HG03175 (cell line): Measurements from ENCODE around the gene WWC2.

ENCODE experiments used
- ATAC-seq: cut with Tn5 transposase; IDR thresholded peaks from one replicate; pipeline ENCODE4 v1.9.1; 2021; ENCODE audit warnings: mild to moderate bottlenecking, moderate library complexity; ENCODE audit not compliant: unreplicated experiment

Gene WWC2

DNA sequence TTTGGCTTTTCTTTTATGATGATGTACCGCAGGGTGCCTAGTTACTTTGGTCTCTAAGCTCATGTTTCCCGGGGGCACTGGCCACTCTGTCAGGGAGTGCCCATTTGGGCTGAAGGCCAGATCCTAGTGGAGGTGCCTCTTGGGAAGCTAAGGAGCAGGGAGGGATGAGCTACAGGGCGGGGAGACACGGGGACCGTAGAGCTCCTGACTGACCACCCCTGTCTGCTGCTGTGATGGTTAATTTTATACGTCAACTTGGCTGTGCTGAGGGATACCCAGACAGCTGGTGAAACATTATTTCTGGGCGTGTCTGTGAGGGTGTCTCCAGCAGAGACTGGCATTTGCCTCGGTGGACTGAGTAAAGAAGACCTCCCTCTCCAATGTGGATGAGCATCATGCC lies 248.1 kb downstream of the WWC2 start:
- no peak for ATAC-seq

DNA sequence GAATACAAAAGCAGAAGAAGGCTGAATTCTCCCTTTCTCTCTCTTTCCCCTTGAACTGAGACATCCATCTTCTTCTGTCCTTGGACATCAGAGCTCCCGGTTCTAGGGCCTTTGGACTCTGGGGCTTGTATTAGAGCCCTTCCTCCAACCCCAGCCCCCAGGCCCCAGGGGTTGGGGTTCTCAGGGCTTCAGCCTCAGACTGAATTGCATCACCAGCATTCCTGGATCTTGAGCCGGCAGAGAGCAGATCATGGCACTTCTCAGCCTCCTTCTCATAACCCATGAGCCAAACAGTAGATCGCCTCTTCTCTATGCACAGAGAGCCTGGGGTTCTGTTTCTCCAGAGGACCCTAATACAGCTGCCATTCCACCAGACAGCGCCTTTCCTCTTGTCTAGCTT lies 248.5 kb downstream of the WWC2 start:
- ATAC-seq = no peak

DNA sequence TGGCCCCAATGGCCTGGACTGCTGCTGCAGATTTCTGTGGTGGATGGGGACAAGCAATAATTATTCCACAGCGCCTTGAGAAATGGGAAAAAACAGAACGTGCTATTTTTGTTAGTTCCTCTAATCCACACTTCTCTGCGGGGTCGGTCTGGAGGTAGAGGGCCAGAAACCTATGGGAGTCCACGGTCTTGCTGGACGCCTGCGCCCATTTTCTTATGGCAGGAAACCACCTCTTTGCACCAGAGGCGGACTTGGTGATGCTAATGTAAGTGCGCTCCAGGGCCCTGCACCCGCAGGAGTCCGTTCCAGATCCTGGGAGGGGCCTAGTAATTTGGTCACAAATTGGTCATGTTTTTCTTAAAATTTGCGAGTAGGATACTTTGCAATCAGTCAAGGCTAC lies 249.1 kb downstream of the WWC2 start:
- no peak for ATAC-seq

DNA sequence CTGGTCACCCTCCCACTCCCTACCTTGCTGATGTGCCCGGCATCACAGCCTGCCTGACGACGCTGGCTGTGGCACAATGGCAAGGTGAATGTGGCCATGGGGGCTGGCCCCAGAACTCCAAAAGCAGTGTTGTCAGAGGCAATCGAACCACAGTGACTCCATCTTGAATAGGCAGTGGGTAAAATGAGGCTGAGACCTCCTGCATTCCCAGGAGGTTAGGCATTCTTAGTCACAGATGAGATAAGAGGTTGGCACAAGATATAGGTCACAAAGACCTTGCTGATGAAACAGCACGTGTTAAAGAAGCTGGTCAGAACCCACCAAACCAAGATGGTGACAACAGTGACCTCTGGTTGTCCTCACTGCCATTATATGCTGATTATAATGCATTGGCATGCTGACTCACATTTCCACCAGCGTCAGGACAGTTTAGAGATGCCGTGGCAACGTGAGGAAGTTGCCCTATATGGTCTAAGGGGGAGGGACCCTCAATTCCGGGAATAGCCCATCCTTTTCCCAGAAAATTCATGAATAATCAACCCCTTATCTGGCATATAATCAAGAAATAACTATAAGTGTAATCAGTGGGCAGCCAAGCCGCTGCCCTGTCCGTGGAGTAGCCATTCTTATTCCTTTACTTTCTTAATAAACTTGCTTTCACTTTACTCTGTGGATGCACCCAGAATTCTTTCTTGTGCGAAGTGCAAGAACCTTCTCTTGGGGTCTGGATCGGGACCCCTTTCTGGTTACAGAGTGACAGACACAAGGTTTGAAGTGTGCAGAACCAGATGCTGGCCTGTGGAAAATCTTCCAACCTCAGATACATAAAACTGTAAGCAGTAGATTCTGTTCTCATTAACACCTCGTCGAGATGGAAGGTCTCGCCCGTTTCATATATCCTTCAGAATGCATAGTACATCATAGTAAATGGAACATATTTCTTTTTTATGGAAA lies 249.9 kb downstream of the WWC2 start:
- no peak for ATAC-seq

DNA sequence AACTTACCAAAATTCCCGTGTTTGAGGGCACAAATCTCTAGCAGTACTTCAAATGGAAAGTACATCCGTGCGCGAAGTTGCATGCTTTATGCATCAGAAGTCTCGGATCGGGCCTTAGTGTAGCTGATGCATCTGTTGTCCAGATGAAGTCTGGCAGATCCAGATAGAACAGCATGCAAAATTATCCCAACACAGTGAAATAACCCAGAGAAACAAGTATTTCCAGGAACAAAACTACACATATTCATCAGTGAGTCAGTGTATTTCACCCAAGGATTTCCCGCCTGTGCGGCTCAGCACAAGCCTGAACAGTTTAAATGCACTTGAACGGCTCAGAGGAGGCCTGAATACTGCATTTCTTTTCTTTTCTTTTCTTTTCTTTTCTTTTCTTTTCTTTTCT lies 250.6 kb downstream of the WWC2 start:
- ATAC-seq = no peak

DNA sequence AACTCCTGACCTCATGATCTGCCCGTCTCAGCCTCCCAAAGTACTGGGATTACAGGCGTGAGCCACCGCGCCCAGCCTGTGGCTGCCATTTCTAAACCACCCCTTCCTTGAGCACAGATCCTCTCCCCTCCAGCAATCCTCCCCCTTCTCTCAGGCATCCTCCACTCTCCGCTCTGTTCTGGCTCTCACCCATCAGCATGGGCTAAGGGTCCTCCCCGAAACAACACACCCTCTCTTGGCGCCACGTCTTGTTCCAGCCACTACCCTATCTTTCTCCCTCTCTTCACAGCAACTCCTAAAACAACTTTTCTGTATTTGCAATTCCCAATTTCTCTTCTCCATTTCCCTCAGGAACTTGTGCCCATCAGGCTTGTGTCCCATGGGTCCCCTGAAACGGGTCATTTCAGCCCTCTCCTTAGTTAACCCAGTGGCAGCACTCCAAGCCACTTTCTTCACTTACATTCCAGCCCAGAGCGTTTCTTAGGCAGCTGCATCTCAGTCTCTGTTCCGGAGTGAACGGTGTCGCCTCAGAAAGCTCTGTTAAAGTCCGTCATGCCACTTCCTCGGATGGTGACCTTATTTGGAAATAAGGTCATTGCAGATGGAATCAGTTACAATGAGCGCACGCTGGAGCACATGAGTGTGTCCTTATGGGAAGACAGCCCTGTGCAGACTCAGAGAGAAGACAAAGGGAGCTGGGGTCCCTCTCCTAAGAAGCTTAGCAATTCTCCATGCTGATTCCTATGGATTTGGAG lies 251.4 kb downstream of the WWC2 start:
- no peak for ATAC-seq

DNA sequence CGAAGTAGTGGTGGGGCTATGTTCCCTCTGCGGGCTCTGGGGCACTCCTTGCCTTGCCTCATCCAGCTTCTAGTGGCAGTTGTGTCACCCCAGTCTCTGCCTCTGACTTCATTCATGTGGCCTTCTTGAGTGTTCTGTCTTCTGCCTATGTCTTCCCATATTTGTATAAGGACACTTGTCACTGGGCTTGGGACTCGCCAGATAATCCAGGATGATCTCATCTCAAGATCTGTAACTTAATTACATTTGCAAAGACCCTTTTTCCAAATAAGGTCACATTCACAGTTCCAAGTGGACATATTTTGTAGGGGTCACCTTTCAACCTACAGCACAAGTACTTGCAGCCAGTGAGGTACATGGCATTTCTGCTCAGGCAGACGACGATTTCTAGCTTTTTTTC lies 253.5 kb downstream of the WWC2 start:
- no peak for ATAC-seq

DNA sequence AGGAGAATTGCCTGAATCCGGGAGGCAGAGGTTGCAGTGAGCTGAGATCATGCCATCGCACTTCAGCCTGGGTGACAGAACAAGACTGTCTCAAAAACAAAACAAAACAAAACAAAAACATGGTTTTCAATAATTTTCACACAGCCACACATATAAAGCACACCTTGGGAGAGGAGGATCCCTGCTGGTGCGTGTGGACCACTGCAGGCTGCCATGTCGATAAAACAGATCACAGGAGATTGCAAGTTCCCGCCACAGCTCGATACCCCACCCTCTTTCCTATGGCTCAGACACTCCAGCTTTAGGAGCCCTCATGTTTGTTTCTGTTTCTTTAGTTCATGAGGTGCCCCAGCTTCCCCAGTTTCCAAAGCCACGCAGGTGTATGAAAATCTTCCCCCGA lies 254.5 kb downstream of the WWC2 start:
- ATAC-seq = no peak

DNA sequence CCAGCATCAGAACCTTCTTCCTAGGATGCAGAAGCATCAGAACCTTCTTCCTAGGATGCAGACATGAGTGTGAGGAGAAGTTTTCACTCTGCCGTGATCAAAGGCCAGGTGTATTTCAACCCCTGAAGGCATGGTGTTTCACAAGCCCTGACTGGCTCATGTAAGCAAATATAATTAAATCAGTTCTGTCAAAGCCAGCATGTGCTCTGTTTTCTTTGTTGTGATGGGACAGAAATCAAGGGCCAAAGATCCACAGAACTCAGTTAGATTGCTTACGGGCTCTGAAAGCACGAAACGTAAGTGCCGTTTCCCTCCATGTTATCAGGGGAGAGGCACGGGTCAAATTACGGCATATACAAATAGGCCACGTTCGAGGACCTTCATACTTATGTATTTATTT lies 255.2 kb downstream of the WWC2 start:
- ATAC-seq = no peak

DNA sequence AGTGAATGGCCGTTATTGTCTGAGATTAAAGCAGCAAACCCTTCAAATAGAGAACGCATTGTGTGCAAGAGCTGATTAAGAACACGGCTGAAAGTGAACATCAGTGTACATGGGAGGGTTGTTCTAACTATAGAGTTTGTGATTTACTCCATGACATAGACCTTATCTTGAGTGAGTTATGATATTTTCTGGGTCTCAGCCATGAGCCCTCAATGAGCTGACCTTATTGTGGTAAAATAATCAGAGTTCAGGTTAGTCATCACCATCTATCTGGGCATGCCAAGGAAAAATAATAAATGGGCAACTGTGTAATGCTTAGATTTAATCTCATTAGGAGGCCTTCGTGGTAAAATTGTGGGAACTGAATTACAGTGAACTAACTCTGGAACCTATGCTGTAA lies 256.3 kb downstream of the WWC2 start:
- ATAC-seq = no peak

DNA sequence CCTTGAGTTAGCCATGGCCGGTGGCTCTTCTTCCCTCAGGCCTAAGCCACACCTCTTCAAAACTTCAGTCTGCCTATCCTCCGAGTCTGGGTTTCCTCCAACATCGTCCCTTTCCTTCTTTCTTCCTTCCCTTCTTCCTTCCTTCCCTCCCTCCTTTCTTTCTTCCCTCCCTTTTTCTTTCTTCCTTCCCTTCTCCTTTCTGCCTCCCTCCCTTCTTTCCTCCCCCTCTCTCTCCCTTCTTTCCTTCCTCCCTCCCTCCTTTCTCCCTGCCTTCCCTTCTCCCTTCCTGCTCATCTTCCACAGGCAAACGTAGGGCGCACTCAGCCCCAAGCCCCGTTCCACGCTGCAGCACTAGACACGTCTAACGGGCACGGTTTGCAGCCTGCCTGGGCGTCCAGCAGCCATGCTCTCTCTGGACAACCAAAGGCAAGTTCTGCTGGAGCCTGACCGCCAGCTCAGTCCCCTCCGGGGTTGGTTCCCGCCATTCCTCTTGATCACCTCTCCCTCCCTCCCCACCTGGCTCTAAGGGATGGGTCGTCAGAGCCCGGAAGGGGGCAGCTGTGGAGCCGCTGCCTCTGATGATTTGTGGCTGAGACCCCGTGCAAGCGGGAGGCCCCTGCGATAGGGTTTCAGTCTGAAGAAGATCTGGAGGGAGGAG lies 257.2 kb downstream of the WWC2 start:
- no peak for ATAC-seq

DNA sequence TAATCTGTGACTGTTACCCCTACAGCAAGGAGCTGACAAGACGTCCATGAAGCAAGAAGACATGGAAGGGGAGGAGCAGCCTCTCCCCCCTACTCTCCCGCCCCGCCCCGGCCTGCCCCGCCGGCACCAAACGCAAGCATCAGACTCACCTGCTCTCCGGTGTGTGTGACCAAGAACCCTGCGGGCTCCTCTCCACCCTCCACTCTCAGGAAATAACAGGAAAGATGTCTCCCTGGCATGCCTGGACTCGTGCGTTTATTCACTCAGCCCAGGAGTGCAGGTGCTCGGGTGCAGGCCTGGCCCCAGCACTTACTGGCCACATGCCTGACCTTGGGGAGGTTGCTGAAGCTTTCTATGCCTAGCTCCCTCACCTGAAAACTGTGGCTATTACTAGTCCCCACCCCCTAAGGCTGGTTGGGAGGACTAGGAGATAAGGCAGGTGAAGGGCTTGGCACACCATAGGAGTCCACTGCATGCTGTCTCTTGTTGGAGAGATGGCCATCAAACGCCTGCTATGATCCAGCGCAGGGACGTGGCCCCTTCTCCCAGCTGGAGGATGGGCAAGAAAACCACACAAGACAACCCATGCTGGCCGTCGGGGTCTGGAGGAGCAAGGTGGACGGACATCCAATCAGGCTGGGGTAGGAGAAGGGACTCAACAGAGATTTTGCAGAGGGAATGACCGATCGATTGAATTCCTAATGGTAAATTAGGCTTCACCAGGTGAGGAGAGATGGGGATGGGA lies 258.0 kb downstream of the WWC2 start:
- ATAC-seq = no peak

DNA sequence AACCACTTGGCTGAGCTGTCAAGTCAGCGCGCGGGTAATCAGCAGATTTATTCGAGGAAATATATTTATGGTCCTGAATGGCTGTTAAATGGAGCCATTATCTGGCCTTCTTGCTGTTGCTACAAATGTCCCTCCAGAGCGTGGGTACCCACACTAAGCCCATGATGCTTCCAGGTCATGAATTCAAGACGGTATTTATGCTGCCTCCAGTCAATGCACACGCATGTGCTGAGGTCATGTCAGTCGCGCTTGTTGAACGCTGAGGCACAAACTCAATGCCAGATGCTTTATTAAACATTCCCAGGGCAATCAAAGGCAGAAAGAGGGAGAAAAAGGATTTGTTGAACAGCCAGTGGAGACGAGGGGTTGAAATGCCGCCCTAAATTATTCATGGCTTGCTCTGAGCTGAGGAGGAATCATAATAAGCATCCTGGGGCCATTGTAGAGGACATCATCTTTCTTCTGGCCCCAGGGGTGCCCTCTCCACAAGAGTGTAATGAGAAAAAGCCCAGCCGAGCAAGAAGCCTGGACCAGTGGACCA lies 259.2 kb downstream of the WWC2 start:
- ATAC-seq = no peak

DNA sequence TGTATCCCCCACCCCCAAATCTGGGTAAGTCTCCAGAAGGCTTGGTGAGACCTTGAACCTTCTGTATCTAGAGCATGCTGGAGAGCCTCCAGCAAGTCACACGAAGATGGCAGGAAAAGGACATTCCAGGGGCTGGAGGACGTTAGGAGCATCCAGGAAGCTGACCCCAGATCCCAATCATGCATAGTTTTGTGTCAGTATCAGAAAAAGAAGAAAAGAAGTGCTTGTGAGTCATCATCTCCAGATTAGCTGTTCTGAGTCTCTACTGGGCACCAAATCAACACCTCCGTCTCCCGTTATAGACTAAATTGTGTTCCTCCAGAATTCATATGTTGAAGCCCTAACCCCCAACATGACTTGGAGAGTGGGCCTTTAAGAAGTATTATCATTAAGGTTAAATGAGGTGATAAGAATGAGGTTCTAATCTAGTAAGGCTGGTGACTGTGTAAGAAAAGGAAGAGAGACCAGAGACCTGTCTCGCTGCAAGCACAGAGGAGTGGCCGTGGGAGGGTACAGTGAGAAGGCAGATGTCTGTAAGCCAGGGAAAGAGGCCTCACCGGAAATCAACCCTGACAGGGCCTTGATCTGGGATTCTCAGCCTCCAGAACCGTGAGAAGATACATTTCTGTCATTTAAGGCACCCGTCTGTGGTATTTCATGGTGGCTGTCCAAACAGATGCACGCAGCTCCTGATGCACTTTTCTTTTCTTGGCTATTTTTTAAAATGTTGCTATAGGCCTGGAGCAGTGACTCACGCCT lies 261.3 kb downstream of the WWC2 start:
- no peak for ATAC-seq

DNA sequence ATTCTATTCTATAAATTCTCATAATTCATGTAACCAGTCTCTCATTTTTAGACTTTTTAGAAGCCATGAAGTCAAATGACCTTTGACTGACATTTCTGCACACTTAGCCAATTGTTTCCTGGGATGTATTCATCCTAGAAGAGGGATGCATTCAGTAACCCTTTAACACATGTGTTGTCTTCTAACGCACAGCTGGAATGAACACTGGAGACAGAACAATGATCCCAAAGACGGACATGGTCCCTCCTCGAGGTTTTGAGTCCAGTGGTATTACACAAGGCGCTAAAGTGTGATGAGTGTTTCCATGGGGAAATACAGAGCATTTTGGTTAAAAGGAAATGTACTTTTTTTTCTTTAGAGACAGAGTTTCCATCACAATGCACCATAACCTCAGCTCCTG lies 263.0 kb downstream of the WWC2 start:
- no peak for ATAC-seq

DNA sequence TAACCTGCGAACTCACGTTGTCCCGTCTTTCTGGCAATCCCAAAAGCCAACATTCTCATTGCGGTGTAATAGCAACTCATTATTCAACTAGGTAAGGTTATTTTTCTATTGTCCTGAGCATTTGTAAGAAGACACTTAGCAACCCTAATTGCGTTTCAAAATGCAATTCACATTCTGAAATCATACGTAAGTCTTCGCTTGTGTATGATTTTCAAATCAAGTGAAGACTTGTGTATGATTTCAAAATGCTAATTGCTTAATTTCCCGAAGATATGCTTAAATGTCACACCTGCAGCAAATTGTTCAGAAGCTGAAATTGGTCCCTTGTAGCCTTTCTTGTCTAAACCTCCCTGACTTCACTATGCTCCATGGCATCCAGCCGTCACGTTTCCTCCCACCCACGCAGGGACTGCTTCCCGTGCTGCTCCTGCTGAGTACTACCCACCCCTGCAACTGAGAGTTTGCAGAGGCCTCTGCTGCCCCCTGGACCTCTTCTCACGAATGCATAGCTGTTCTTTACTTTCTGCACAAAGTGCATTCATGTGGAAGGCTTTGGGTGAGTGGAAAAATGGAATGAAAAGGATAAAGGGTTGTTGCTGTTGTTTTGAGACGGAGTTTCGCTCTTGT lies 264.0 kb downstream of the WWC2 start:
- no peak for ATAC-seq

DNA sequence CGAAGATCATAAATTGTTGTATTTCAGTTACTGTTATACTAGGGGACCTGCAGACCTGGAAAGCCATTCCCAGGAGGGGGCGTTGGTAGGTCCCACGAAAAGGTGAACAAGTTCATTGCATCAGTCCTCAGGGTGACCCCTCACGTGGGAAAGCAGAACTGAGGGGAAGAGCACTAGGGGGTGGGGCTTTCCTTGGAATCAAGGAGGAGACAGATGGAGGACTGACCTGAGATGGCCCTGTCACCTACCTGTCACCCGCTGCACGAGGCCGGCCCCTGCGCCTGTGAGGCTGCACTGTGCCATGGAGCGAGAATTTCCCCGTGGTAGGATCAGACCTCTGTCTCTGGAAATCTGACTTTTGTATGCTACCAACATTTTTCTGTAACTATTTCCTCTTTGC lies 265.0 kb downstream of the WWC2 start:
- ATAC-seq = no peak

DNA sequence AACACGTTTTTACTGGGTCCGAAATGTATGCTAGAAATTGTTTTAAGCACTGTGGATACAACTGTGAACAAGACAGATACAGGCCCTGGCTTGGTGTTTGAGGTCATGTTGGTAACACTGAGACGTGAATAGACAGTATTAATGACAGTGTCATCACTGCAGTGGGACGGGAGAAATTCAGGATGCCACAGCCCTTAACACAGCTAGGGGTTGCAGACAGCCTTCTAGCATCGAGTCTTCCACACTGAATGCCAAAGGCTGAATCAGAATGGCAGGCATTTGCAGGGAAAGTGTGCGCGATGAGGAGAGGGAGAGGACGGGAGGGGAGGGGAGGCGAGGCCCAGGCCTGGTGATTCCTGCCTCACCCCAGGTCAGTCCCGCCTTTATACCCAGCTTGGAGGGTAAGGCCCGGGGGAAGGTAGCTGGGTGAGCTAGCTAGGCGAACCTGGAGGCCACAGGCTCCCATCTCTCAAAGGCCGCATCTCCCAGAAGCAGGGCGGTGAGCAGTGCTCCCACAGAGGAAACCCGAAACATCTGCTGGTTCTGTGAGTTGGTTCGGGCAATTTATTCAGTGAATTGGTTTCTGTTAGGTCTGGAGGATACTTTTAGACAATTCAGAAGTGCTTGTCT lies 267.3 kb downstream of the WWC2 start:
- ATAC-seq = no peak

DNA sequence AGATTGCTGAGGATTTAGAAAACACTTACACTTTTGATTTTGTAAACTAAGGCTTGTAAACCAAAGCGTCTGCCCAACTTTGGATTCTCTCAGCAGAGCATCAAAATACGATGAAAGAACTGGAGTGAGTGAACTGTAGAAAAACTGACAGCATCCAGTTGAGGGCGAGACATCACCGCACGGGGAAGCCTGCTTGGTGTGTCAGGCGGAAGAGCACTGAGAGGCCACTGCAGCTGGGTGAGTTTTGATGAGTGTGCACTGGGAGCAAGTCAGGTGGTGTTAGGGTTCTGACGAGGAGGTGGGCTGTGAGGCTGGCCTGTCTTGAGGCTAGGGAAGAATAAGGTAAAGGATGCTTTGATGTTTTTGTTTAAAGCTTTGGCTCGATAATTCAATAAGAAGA lies 270.0 kb downstream of the WWC2 start:
- no peak for ATAC-seq
